ENCODE results near the gene HIGD1B. TPM values are rescaled to one million over a fixed set of nuclear protein-coding genes. Genes with fewer than 3 reads are reported as not detected.

HIGD1B gene
- total RNA-seq, 2 donors from 2014 or later = 1.3 TPM; not detected in 1

GRCh38 chr17:44865231-44865660 lies 17.6 kb downstream of the HIGD1B start:
- DNase-seq = peak; percentile 49 to 70
- ATAC-seq = peak; percentile 83
- intact Hi-C loops (cut with DNase I, micrococcal nuclease) = loop anchor here in 1 of 2 donors (5.0 kb wide), 1 partner anchor 88 kb away; no protein-coding TSS in a partner anchor

DNA sequence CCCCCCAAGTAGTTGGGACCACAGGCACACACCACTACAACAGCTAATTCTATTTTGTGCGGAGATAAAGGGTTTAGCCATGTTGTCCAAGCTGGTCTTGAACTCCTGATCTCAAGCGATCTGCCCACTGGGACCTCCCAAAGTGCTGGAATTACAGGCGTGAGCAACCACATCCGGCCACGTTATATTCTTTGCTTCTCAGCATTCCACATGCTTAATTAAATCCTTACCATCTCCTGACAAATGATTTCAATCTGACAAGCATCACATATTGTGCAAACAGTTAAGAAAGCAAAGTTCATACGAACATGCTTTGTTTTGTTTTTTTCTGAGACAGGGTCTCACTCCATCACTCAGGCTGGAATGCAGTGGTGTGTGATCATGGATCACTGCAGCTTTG lies 18.2 kb downstream of the HIGD1B start:
- ATAC-seq (no peak), DNase-seq (no peak)
- intact Hi-C loops (cut with DNase I, micrococcal nuclease) = loop anchor here in 1 of 2 donors (5.0 kb wide), 1 partner anchor 89 kb away; no protein-coding TSS in a partner anchor

DNA sequence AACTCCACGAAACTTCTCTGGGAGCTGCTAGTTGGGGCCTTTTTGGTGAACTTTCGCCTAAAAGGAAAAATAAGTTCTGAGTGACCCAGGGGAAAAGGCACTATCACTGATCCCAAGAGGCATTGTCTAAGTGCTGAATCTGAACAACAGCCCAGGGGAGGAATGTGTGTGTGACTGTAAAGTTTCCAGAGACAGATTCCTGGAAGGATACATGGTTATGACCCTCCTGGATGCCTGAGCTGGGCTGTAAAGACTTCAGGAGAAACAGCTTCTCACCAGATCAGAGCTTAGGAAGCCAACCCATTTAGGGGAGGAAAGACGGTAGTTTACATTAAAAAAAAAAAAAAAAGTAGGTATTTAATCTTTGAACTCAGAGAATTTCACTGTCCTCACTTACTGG lies 20.2 kb downstream of the HIGD1B start:
- DNase-seq (no peak), ATAC-seq (no peak)
- intact Hi-C loops (cut with DNase I, micrococcal nuclease) = loop anchor here in 1 of 2 donors (5.0 kb wide), 1 partner anchor 91 kb away; no protein-coding TSS in a partner anchor

GRCh38 chr17:44871556-44871955 lies 23.9 kb downstream of the HIGD1B start:
- ATAC-seq = no peak
- no peak for DNase-seq
- intact Hi-C loops (cut with DNase I, micrococcal nuclease) = no loop called here

GRCh38 chr17:44872131-44872768 lies 24.6 kb downstream of the HIGD1B start:
- DNase-seq = peak in 1 of 2 donors; percentile 68
- intact Hi-C loops (cut with DNase I, micrococcal nuclease) = no loop called here
- ATAC-seq = peak; percentile 21

DNA sequence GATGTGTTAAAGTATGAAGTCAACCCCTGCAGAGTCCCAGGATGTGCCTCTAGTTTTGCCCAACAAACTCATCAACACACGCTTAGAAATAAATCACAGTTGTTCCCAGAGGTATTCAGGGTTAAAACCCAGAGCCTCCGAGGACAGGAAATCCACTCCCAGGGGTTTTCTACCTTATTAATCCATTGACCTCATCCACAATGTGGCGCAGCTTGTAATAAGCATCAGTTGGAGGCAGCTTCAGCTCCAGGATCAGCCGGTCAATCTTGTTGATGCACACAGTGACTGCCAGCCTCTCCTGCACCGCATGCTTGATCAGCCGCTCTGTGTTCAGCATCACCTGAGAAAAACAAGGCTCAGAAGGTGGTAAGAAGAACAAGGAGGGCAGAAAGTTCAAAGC lies 28.1 kb downstream of the HIGD1B start:
- DNase-seq = no peak
- ATAC-seq = no peak
- intact Hi-C loops (cut with DNase I, micrococcal nuclease) = no loop called here

- no peak for ATAC-seq
- intact Hi-C loops (cut with DNase I, micrococcal nuclease) = no loop called here
Measured at GRCh38 chr17:44877121-44877520, 29.4 kb downstream of the HIGD1B start.

GRCh38 chr17:44878627-44879221 lies 31.0 kb downstream of the HIGD1B start:
- intact Hi-C loops (cut with DNase I, micrococcal nuclease) = no loop called here
- DNase-seq (peak in 1 of 2 donors; percentile 30), ATAC-seq (no peak)

More at GRCh38 chr17:44877121-44877520, 29.4 kb downstream of the HIGD1B start:
- DNase-seq = no peak

- ATAC-seq = no peak
- intact Hi-C loops (cut with DNase I, micrococcal nuclease) = no loop called here
Measured at GRCh38 chr17:44879376-44879775, 31.7 kb downstream of the HIGD1B start.

DNA sequence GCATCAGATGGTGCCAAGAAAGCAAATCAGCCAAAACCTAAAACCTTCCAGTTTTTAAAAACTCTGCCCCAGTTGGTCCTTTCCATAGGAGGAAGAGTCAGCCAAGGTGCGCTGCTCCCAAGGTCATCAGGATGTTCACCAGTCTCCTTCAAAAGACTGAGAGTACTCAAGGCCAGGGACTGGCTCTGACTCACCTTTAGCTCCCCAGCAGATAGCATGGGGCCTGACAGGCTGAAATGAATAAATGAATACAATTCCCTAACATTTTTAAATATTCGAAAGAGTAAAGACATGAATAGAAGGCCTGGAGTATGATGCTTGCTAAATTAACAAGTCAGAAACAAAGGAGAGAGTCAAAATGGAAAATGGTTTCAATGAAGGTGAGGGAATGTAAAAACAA lies 32.4 kb downstream of the HIGD1B start:
- ATAC-seq = no peak
- intact Hi-C loops (cut with DNase I, micrococcal nuclease) = no loop called here
- DNase-seq = no peak

More at GRCh38 chr17:44879376-44879775, 31.7 kb downstream of the HIGD1B start:
- no peak for DNase-seq

DNA sequence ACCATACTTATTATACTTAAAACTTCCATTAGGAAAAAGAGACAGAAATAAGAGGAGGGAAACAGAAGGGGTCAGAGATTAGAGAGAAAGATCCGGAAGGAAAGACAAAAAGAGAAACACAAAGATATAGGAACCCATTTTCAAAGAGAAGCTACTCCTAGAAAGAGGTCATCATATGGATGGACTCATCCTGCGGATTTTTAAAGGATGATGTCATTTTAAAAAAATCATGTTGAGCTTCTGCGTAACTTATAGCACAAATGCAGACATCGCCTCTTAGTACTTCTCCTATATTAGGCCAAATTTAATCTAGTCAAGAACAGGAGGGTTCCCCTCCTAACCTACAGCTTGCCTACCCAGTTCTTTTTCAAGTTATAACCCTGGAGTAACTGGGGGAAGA lies 33.5 kb downstream of the HIGD1B start:
- no peak for ATAC-seq
- DNase-seq = no peak
- intact Hi-C loops (cut with DNase I, micrococcal nuclease) = no loop called here

- ATAC-seq = no peak
- intact Hi-C loops (cut with DNase I, micrococcal nuclease) = no loop called here
- DNase-seq = no peak
Measured at GRCh38 chr17:44884941-44885340, 37.3 kb downstream of the HIGD1B start.

DNA sequence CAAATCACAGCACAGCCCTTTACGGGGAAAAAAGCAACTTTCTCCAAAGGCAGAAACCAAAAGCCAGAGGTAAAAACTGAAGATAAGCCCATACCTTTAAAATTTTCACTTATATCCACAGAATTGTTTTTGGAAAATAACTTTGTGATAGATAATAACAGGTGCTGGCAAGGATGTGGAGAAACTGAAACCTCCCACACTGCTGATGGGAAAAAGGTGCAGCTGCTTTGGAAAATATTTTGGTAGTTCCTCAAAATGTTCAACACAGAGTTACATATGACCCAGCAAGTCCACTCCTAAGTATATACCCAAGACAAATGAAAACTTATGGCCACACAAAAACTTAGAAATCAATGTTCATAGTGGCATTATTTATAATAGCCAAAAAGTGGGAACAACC lies 39.3 kb downstream of the HIGD1B start:
- intact Hi-C loops (cut with DNase I, micrococcal nuclease) = no loop called here
- no peak for ATAC-seq
- no peak for DNase-seq

- DNase-seq (no peak), ATAC-seq (no peak)
- intact Hi-C loops (cut with DNase I, micrococcal nuclease) = no loop called here
Measured at GRCh38 chr17:44887971-44888954, 40.6 kb downstream of the HIGD1B start.

GRCh38 chr17:44889003-44889402 lies 41.3 kb downstream of the HIGD1B start:
- ATAC-seq (no peak), DNase-seq (no peak)
- intact Hi-C loops (cut with DNase I, micrococcal nuclease) = no loop called here

- intact Hi-C loops (cut with DNase I, micrococcal nuclease) = no loop called here
- ATAC-seq (no peak), DNase-seq (no peak)
Measured at GRCh38 chr17:44892250-44892649, 44.6 kb downstream of the HIGD1B start.

DNA sequence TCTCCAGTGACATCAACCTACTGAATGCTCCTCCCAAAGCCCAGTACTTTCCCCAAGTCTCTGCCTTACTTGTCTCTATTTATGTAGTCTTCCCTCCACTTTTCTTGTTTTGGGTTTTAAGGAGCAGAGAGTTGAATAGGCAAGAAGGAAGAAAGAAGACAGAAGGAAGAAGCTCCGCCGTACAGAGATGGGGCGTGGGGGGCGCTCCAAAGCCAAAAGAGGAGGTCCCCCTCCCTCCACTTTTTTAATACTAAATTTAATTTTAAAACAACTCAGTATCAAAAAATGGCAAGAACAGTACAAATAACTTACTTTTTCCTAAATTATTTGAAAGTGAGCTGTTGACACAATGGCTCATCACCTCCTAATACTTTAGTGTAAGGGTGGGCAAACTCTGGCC lies 47.0 kb downstream of the HIGD1B start:
- intact Hi-C loops (cut with DNase I, micrococcal nuclease) = no loop called here
- ATAC-seq = no peak
- no peak for DNase-seq

GRCh38 chr17:44898768-44899073 lies 51.0 kb downstream of the HIGD1B start:
- DNase-seq (no peak), ATAC-seq (no peak)
- intact Hi-C loops (cut with DNase I, micrococcal nuclease) = no loop called here

GRCh38 chr17:44899074-44899782 lies 51.5 kb downstream of the HIGD1B start, which contains the start of gene EFTUD2:
EFTUD2 (minus strand) TSS chr17:44899445; CDS start chr17:44894521, 4,924 bp downstream.
- peak; percentile 92 to 96 for DNase-seq
- intact Hi-C loops (cut with DNase I, micrococcal nuclease) = no loop called here
- peak; percentile 93 for ATAC-seq
